ENCODE data around the gene ZNF322. TPM values are rescaled to one million over a fixed set of nuclear protein-coding genes. Genes with fewer than 3 reads are reported as not detected.

The ZNF322 gene
- total RNA-seq, 1 donor from 2014 or later = 9.1 TPM

- Mint-ChIP-seq H3K4me3 (no peak overlapping the region), H3K9me3 (no peaks in the 10 kb centered on the region), H3K27ac (peak overlapping the region; percentile 15), H3K27me3 (ENCODE audit: insufficient read depth) (peaks cover 41% of the 10 kb centered on the region), H3K4me1 (ENCODE audit: low read depth) (peaks cover 32% of the 10 kb centered on the region), H3K36me3 (ENCODE audit: low read depth) (peaks cover 18% of the 10 kb centered on the region)
- intact Hi-C loops (cut with micrococcal nuclease) = loop anchor here (1.0 to 5.0 kb wide), 4 partner anchors 23 to 1297 kb away; partner anchors contain the start of gene ZNF184
- no peak for DNase-seq (ENCODE audit: low spot score)
Observed at GRCh38 chr6:26594730-26595632, 64.6 kb downstream of the ZNF322 start.

GRCh38 chr6:26594131-26594498 is 65.4 kb downstream of the ZNF322 start:
- intact Hi-C loops (cut with micrococcal nuclease) = no loop called here
- no peak for DNase-seq (ENCODE audit: low spot score)
- H3K4me3 Mint-ChIP-seq = no peak overlapping the region
- peaks cover 11% of the 10 kb centered on the region for H3K36me3 Mint-ChIP-seq (ENCODE audit: low read depth)
- H3K27me3 Mint-ChIP-seq (ENCODE audit: insufficient read depth) = peaks cover 46% of the 10 kb centered on the region
- H3K4me1 Mint-ChIP-seq (ENCODE audit: low read depth) = peaks cover 23% of the 10 kb centered on the region
- H3K27ac Mint-ChIP-seq = no peak overlapping the region
- no peaks in the 10 kb centered on the region for H3K9me3 Mint-ChIP-seq

- DNase-seq (ENCODE audit: low spot score) = no peak
Observed at GRCh38 chr6:26593278-26594130, 66.0 kb downstream of the ZNF322 start.

GRCh38 chr6:26592649-26593048 is 66.9 kb downstream of the ZNF322 start:
- Mint-ChIP-seq H3K4me3 (no peak overlapping the region), H3K36me3 (ENCODE audit: low read depth) (peaks cover 2% of the 10 kb centered on the region), H3K4me1 (ENCODE audit: low read depth) (peaks cover 12% of the 10 kb centered on the region), H3K27ac (no peak overlapping the region), H3K27me3 (ENCODE audit: insufficient read depth) (peaks cover 49% of the 10 kb centered on the region), H3K9me3 (no peaks in the 10 kb centered on the region)
- intact Hi-C loops (cut with micrococcal nuclease) = loop anchor here (1.0 kb wide), 1 partner anchor 11 kb away; no protein-coding TSS in a partner anchor
- DNase-seq (ENCODE audit: low spot score) = no peak

More at GRCh38 chr6:26593278-26594130, 66.0 kb downstream of the ZNF322 start:
- Mint-ChIP-seq H3K4me1 (ENCODE audit: low read depth) (peaks cover 20% of the 10 kb centered on the region), H3K36me3 (ENCODE audit: low read depth) (peaks cover 8% of the 10 kb centered on the region), H3K27ac (no peak overlapping the region), H3K4me3 (no peak overlapping the region), H3K9me3 (no peaks in the 10 kb centered on the region), H3K27me3 (ENCODE audit: insufficient read depth) (peaks cover 49% of the 10 kb centered on the region)
- intact Hi-C loops (cut with micrococcal nuclease) = no loop called here

GRCh38 chr6:26588965-26589364 is 70.6 kb downstream of the ZNF322 start:
- Mint-ChIP-seq H3K4me1 (ENCODE audit: low read depth) (peaks cover under 1% of the 10 kb centered on the region), H3K36me3 (ENCODE audit: low read depth) (no peaks in the 10 kb centered on the region), H3K9me3 (no peaks in the 10 kb centered on the region), H3K27ac (no peak overlapping the region), H3K4me3 (no peak overlapping the region), H3K27me3 (ENCODE audit: insufficient read depth) (peaks cover 46% of the 10 kb centered on the region)
- intact Hi-C loops (cut with micrococcal nuclease) = no loop called here
- DNase-seq (ENCODE audit: low spot score) = no peak

Other genes with a start within 250 kb of the ZNF322 start
- gene BTN3A3, start 219.2 kb downstream of the ZNF322 start, total RNA-seq = 30.7 and 32.5 TPM in 2 replicates
- gene BTN2A1, start 201.8 kb downstream of the ZNF322 start, total RNA-seq = 19.9 TPM in 2 replicates
- not detected in 2 replicates for gene BTN1A1, start 159.4 kb downstream of the ZNF322 start, total RNA-seq
- 77.6 and 86.8 TPM in 2 replicates for gene HMGN4, start 121.4 kb downstream of the ZNF322 start, total RNA-seq
- 32.6 and 32.9 TPM in 2 replicates for gene ABT1, start 62.8 kb downstream of the ZNF322 start, total RNA-seq

Data from activated T-helper 1 cell treated with anti-CD3 and anti-CD28 coated beads, Interleukin-12 subunit alpha, Interleukin-12 subunit beta, Interleukin-2, Interleukin-4 antibody, amounts not matched to agents 30 ng/mL and 10 ng/mL and 1 ng/mL, durations not matched to agents 14 hours and 24 hours and 36 hours (primary cell).